Upper lobe of left lung (tissue), 6 donors: ENCODE results near the gene ZNF485. TPM values are rescaled to one million over a fixed set of nuclear protein-coding genes. Genes with fewer than 3 reads are reported as not detected.

Source experiments
- ATAC-seq, 2 donors: fragments of 200-7000 bp; cut with Tn5 transposase; one replicate each; pipeline ENCODE4 v1.9.1; 2022; ENCODE audit warnings: mild to moderate bottlenecking in 2 of 2, moderate library complexity in 2 of 2; ENCODE audit not compliant: low FRiP score in 2 of 2
- DNase-seq, 2 donors: peaks; one replicate each; pipeline ENCODE4 v3.0.0-alpha.2; 2019 to 2020
- H3K27ac ChIP-seq, 4 donors: fragments of 200-600 bp; sonication (generic); one replicate each; pipeline ENCODE4 v1.5.1; 2016 to 2019
- H3K27me3 ChIP-seq, 4 donors: fragments of 200-600 bp; sonication (generic); one replicate each; pipeline ENCODE4 v1.5.1; 2017 to 2019
- H3K36me3 ChIP-seq, 4 donors: fragments of 200-600 bp; sonication (generic); one replicate each; pipeline ENCODE4 v1.5.1; 2016 to 2019
- H3K4me1 ChIP-seq, 4 donors: fragments of 200-600 bp; sonication (generic); one replicate each; pipeline ENCODE4 v1.5.1; 2018 to 2019
- H3K4me3 ChIP-seq, 4 donors: fragments of 200-600 bp; sonication (generic); one replicate each; pipeline ENCODE4 v1.5.1; 2017 to 2019; ENCODE audit warnings: mild to moderate bottlenecking in 2 of 4, moderate library complexity in 1 of 4
- H3K9me3 ChIP-seq, 4 donors: fragments of 200-600 bp; sonication (generic); one replicate each; pipeline ENCODE4 v1.5.1; 2018 to 2019
- CTCF ChIP-seq, 6 experiments: fragments of 450-650 bp in 4 of 6; fragments of 200-600 bp in 2 of 6; sonication (generic) in 2 of 6; IDR thresholded peaks; one replicate each; pipeline ENCODE4 v1.5.1; 2016 to 2019; ENCODE audit warnings: antibody characterized with exemption in 6 of 6
- EP300 ChIP-seq, 4 donors: sonication (generic); formaldehyde crosslinking; IDR thresholded peaks; one replicate each; pipeline ENCODE4 v1.5.1; 2017; ENCODE audit warnings: antibody characterized with exemption in 4 of 4, control low read depth in 2 of 4
- POLR2A ChIP-seq, 4 donors: fragments of 450-650 bp; IDR thresholded peaks; one replicate each; pipeline ENCODE4 v1.5.1; 2016 to 2017; ENCODE audit warnings: antibody characterized with exemption in 4 of 4, mild to moderate bottlenecking in 2 of 4
- POLR2AphosphoS5 ChIP-seq, 2 donors: sonication (generic); formaldehyde crosslinking; IDR thresholded peaks; one replicate each; pipeline ENCODE4 v1.5.1; 2017; ENCODE audit warnings: antibody characterized with exemption in 2 of 2
- WGBS, 2 donors: methylation state at CpG; one replicate each; pipeline ENCODE4 v1.1.5; 2017 to 2018; 5-methylcytosine and 5-hydroxymethylcytosine counted together
- total RNA-seq, 6 donors: library from RNA; depleted of rRNA in 4 of 6; stranded (reverse); fragments of >200 nt in 4 of 6; gene quantifications; one replicate each; pipeline versions ENCODE4 v1.1.0 to v1.2.1, GENCODE V29; 2016 to 2021
- donor health status: DM: no; HTN: no; CAD: no; lungs with moderate emphysema.
- donor health status: DM: no; HTN: yes; CAD: no; lungs with severe emphysema.

Gene ZNF485
- total RNA-seq, 6 donors from 2014 or later, result 2.1 to 7.7 (median 3.2) TPM

GRCh38 chr10:43616697-43617370 lies 10.6 kb downstream of the ZNF485 start:
- WGBS, 2 donors, result 94 to 95% methylated on average over 6 of the region's 6 CpGs
- ATAC-seq, result no peak

DNA sequence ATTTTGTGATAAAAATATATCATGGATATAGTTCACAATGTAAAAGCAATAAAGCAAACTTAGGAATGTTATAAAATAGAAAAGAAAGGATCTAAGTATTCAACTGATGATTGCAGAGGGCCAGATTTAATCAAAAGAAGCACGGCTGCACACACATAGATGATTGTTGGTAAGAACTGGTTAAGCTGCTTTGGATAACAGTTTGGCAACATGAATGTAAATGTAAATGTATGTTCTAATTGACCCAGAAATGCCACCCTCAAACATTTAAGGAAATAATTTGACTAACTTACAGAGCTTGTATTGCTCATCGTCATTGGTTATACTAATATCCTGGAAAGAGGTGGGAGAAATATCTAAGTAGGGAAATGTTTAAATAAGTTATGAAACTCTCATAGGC lies 13.1 kb downstream of the ZNF485 start:
- Histone ChIP-seq H3K4me3 (no peak overlapping the region), H3K27ac (no peak overlapping the region), H3K4me1 (peaks cover 0 to 5% (median 0%) of the 10 kb centered on the region in 4 donors), H3K27me3 (no peaks in the 10 kb centered on the region), H3K36me3 (peaks cover 7 to 28% (median 10%) of the 10 kb centered on the region in 4 donors), H3K9me3 (peaks cover 15 to 43% (median 25%) of the 10 kb centered on the region in 4 donors)
- no peak for DNase-seq
- no peak for ATAC-seq
- 83 to 90% methylated on average over 2 of the region's 2 CpGs for WGBS, 2 donors
- no peak for TF ChIP-seq POLR2A (IDR thresholded peaks at IDR 0.05)
- no peak for TF ChIP-seq EP300 (IDR thresholded peaks at IDR 0.05)
- no peak for TF ChIP-seq POLR2AphosphoS5 (IDR thresholded peaks at IDR 0.05)
- TF ChIP-seq CTCF (IDR thresholded peaks at IDR 0.05), result no peak

More at GRCh38 chr10:43616697-43617370, 10.6 kb downstream of the ZNF485 start:
- peaks cover 15 to 43% (median 25%) of the 10 kb centered on the region in 4 donors for H3K9me3 ChIP-seq
- H3K4me3 ChIP-seq, result no peak overlapping the region
- H3K27ac ChIP-seq, result no peak overlapping the region
- no peak for DNase-seq
- peaks cover 7 to 31% (median 10%) of the 10 kb centered on the region in 4 donors for H3K36me3 ChIP-seq
- H3K4me1 ChIP-seq, result no peaks in the 10 kb centered on the region
- TF ChIP-seq POLR2A (IDR thresholded peaks at IDR 0.05), result no peak
- no peak for TF ChIP-seq CTCF (IDR thresholded peaks at IDR 0.05)
- no peak for TF ChIP-seq POLR2AphosphoS5 (IDR thresholded peaks at IDR 0.05)
- TF ChIP-seq EP300 (IDR thresholded peaks at IDR 0.05), result no peak
- H3K27me3 ChIP-seq, result no peaks in the 10 kb centered on the region

DNA sequence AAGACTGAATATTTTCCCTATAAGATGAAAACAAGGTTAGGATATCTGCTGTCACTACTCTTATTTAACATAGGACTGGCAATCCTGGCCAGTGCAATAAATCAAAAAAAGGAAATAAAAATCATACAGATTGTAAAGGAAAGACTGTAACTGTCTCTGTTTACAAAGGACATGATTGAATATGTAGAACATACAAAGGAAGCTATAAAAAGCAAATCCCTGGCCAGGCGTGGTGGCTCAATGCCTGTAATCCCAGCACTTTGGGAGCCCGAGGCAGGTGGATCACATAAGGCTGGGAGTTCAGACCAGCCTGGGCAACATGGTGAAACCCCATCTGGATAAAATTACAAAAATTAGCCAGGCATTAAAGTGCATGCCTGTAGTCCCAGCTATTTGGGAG lies 15.8 kb downstream of the ZNF485 start:
- 49 to 63% methylated on average over 2 of the region's 2 CpGs for WGBS, 2 donors
- Histone ChIP-seq H3K9me3 (peaks cover 6 to 25% (median 10%) of the 10 kb centered on the region in 4 donors), H3K27ac (no peak overlapping the region), H3K4me1 (peaks cover 0 to 5% (median 0%) of the 10 kb centered on the region in 4 donors), H3K4me3 (no peak overlapping the region), H3K36me3 (peaks cover 0 to 4% (median 0%) of the 10 kb centered on the region in 4 donors), H3K27me3 (no peaks in the 10 kb centered on the region)
- TF ChIP-seq POLR2A (IDR thresholded peaks at IDR 0.05) (no peak), CTCF (IDR thresholded peaks at IDR 0.05) (no peak), EP300 (IDR thresholded peaks at IDR 0.05) (no peak), POLR2AphosphoS5 (IDR thresholded peaks at IDR 0.05) (no peak)
- DNase-seq, result no peak
- ATAC-seq, result no peak

DNA sequence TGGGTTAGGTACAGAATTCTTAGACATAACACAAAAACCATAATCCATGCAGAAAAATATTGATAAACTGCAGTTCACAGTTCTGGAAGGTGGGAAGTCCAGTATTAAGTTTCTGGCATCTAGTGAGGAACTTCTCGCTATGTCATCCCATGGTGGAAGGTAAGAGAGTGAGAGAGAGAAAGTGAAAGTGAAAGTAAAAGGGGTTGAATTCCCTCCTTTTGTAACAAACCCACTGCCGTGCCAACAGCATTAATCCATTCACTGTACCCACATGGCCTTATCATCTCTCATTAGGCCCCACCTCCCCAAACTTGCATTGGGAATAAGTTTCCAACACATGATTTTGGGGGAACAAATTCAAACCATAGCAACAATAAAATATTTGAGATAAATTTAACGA lies 17.1 kb downstream of the ZNF485 start:
- Histone ChIP-seq H3K27me3 (no peaks in the 10 kb centered on the region), H3K4me1 (peaks cover 0 to 5% (median 0%) of the 10 kb centered on the region in 4 donors), H3K27ac (no peak overlapping the region), H3K4me3 (peak overlapping the region in 3 of 4 donors; percentile 5 to 34 (median 11)), H3K9me3 (peaks cover 0 to 20% (median 2%) of the 10 kb centered on the region in 4 donors), H3K36me3 (no peaks in the 10 kb centered on the region)
- 52 to 56% methylated on average over 3 of the region's 3 CpGs for WGBS, 2 donors
- no peak for TF ChIP-seq CTCF (IDR thresholded peaks at IDR 0.05)
- TF ChIP-seq EP300 (IDR thresholded peaks at IDR 0.05), result no peak
- no peak for TF ChIP-seq POLR2A (IDR thresholded peaks at IDR 0.05)
- no peak for TF ChIP-seq POLR2AphosphoS5 (IDR thresholded peaks at IDR 0.05)
- DNase-seq (no peak), ATAC-seq (no peak)

GRCh38 chr10:43627942-43628341 lies 21.7 kb downstream of the ZNF485 start:
- H3K36me3 ChIP-seq, result no peaks in the 10 kb centered on the region
- no peak overlapping the region for H3K27ac ChIP-seq
- H3K27me3 ChIP-seq, result no peaks in the 10 kb centered on the region
- WGBS, 2 donors, result 61% methylated on average over 1 of the region's 1 CpG
- ATAC-seq (no peak), DNase-seq (no peak)
- no peaks in the 10 kb centered on the region for H3K9me3 ChIP-seq
- no peak overlapping the region for H3K4me3 ChIP-seq
- no peak for TF ChIP-seq CTCF (IDR thresholded peaks at IDR 0.05)
- TF ChIP-seq POLR2A (IDR thresholded peaks at IDR 0.05), result no peak
- no peak for TF ChIP-seq EP300 (IDR thresholded peaks at IDR 0.05)
- TF ChIP-seq POLR2AphosphoS5 (IDR thresholded peaks at IDR 0.05), result no peak
- peaks cover 0 to 3% (median 0%) of the 10 kb centered on the region in 4 donors for H3K4me1 ChIP-seq
